Measurements from ENCODE around the gene ZNF267.

DNA sequence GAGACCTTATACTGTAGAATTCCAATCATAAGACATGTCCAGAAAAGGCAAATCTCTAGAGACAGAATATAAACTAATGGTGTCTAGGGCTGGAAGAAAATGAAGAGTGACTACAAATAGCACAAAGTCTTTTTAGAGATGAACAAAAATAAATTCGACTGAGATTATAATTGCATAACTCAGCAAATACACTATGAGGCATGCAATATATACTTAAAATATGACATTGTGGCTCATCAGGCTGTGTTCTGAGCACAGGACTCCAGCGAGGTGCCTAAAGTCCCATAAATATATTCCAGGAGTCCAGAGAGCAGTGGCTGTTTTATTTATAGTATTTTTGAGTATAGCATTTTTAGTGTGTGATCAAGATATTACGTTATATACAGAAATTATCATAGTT is 13.1 kb upstream of the ZNF267 start:
- TF ChIP-seq, protein P1, sequence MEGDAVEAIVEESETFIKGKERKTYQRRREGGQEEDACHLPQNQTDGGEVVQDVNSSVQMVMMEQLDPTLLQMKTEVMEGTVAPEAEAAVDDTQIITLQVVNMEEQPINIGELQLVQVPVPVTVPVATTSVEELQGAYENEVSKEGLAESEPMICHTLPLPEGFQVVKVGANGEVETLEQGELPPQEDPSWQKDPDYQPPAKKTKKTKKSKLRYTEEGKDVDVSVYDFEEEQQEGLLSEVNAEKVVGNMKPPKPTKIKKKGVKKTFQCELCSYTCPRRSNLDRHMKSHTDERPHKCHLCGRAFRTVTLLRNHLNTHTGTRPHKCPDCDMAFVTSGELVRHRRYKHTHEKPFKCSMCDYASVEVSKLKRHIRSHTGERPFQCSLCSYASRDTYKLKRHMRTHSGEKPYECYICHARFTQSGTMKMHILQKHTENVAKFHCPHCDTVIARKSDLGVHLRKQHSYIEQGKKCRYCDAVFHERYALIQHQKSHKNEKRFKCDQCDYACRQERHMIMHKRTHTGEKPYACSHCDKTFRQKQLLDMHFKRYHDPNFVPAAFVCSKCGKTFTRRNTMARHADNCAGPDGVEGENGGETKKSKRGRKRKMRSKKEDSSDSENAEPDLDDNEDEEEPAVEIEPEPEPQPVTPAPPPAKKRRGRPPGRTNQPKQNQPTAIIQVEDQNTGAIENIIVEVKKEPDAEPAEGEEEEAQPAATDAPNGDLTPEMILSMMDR (IDR thresholded peaks at IDR 0.05 in 4 of 5, conservative IDR thresholded peaks at IDR 0.05 in 1 of 5), result no peak
- TF ChIP-seq POLR2A (IDR thresholded peaks at IDR 0.05), result no peak
